GM23338 (cell line): ENCODE measurements around the gene OSBPL3.

ENCODE experiments used
- CREB1 ChIP-seq: fragments of 250-450 bp; sonication (Bioruptor Pico); IDR thresholded peaks from 2 replicates; pipeline ENCODE4 v1.5.0; 2020; ENCODE audit warnings: low read depth, mild to moderate bottlenecking, moderate library complexity
- CTCF ChIP-seq, 2 experiments: fragments of 200-600 bp in 1 of 2; sonication (generic) in 1 of 2; conservative IDR thresholded peaks; 2 replicates each; pipeline versions ENCODE4 v1.5.1 to v1.6.1; 2016 to 2017; ENCODE audit warnings: antibody characterized with exemption in 2 of 2, low read depth in 2 of 2, mild to moderate bottlenecking in 2 of 2, moderate library complexity in 1 of 2
- EZH2 ChIP-seq: fragments of 200-600 bp; sonication (generic); IDR thresholded peaks from one replicate; pipeline ENCODE4 v1.8.0; 2017; ENCODE audit warnings: antibody characterized with exemption, mild to moderate bottlenecking, low read depth; ENCODE audit not compliant: unreplicated experiment
- EZH2phosphoT487 ChIP-seq: fragments of 200-600 bp; sonication (generic); IDR thresholded peaks from one replicate; pipeline ENCODE4 v1.8.1; 2018; ENCODE audit warnings: antibody characterized with exemption; ENCODE audit not compliant: unreplicated experiment
- JUNB ChIP-seq: IDR thresholded peaks from one replicate; pipeline ENCODE4 v1.6.1; 2016; ENCODE audit warnings: antibody characterized with exemption; ENCODE audit not compliant: unreplicated experiment
- NANOG ChIP-seq: IDR thresholded peaks from 2 replicates; pipeline ENCODE4 v1.6.1; 2016; ENCODE audit warnings: antibody characterized with exemption, borderline replicate concordance
- POLR2AphosphoS5 ChIP-seq: IDR thresholded peaks from 2 replicates; pipeline ENCODE4 v1.6.1; 2016; ENCODE audit warnings: antibody characterized with exemption, low read depth
- REST ChIP-seq: IDR thresholded peaks from one replicate; pipeline ENCODE4 v1.6.1; 2018; ENCODE audit warnings: antibody characterized with exemption; ENCODE audit not compliant: unreplicated experiment
- STAT1 ChIP-seq: IDR thresholded peaks from one replicate; pipeline ENCODE4 v1.6.1; 2016; ENCODE audit warnings: antibody characterized with exemption; ENCODE audit not compliant: unreplicated experiment
- ZNF114 ChIP-seq: fragments of 250-450 bp; sonication (Bioruptor Pico); IDR thresholded peaks from 2 replicates; pipeline ENCODE4 v1.5.0; 2020; ENCODE audit warnings: mild to moderate bottlenecking, moderate library complexity

GRCh38 chr7:24975172-24975571, 4.8 kb downstream of the OSBPL3 start:
- no peak for TF ChIP-seq CREB1 (CRISPR knock-in tag)
- TF ChIP-seq EZH2, result no peak
- TF ChIP-seq REST, result no peak
- TF ChIP-seq CTCF (conservative IDR thresholded peaks at IDR 0.05; ENCODE audit: low read depth in 2 of 2), result no peak
- no peak for TF ChIP-seq POLR2AphosphoS5
- no peak for TF ChIP-seq EZH2phosphoT487
- no peak for TF ChIP-seq ZNF114 (CRISPR knock-in tag)
- no peak for TF ChIP-seq STAT1
- TF ChIP-seq JUNB, result no peak
- TF ChIP-seq NANOG, result no peak
